NCI-H128 (cell line): ENCODE measurements around the gene CARD14.

ENCODE experiments used
- DNase-seq: peaks from one replicate; lab custom pipeline; 2025; ENCODE audit not compliant: unreplicated experiment; lab: John Stamatoyannopoulos, UW

Gene CARD14

GRCh38 chr17:80208050-80208449 is 38.2 kb downstream of the CARD14 start:
- no peak for DNase-seq

DNA sequence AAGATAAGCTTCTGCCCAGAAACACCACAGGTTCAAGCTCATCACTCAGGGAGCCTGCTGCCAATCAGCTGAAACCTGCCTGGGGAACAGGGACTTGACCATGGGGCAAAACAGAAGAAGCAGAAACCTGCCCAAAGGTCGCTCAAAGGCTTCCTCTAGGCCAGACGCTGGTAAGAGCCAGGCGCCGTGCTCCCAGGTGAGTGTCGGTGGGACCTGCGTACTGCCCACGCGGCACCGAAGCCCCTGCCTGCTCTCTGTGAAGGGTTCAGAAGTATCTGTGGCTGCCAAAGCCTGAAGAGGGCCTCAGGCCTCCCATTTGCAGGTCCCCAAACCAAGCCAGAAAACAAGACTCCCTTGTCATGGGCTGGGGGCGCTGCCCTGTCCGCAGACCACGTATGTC is 39.9 kb downstream of the CARD14 start:
- no peak for DNase-seq

DNA sequence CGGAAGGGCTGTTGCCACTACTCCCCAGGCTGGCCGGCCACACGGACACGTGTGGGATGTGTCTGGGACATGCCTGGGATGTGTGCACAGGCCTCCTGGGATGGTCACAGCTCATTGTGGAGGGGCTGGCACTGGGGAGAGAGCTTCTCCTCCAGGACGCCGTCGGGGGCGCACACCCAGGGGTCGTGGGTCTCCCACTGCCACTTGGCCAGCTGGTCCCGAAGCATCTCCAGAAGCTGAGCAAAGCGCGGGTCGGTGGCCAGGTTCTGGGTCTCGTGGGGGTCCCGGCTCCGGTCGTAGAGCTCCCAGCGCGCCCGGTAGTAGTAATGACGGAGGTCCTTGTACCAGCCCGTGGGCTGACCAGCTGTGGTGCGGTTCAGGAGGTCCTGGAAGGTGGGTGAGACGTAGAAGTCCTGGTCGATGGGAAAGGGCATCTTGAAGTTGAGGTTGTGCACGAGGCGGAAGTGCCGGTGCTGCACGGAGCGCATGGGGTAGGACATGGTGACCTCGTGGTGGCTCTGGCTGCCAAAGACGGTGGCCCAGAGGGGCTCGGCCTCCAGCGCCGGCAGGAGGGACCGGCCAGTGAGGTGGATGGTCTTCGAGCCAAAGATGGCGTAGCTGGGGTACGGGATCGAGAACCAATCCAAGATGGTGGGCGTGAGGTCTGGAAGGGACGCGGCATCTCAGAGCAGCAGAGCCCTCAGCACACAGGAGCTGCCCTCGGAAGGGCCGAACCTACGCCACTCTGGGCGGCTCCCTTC is 40.7 kb downstream of the CARD14 start:
- no peak for DNase-seq

DNA sequence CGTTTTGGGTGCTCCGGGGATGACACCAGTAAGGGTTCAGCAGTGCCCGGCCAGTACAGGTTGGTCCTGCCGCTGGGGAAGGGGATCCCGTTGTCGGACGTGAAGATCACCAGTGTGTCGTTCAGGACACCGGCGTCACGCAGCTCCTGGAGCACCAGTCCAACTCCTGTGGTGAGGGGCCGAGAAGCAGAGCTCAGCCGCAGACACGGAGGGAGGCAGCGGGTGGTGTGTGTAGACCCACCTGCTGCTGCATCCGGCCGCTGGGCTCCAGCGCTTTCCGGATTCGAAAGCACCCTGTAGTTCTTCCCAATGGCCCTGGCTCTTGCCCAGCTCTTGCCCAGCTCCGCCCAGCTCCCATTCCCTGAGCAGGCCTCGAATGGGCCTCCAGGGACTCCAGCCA is 42.3 kb downstream of the CARD14 start:
- no peak for DNase-seq

GRCh38 chr17:80212511-80212910 is 42.7 kb downstream of the CARD14 start:
- DNase-seq, result no peak

DNA sequence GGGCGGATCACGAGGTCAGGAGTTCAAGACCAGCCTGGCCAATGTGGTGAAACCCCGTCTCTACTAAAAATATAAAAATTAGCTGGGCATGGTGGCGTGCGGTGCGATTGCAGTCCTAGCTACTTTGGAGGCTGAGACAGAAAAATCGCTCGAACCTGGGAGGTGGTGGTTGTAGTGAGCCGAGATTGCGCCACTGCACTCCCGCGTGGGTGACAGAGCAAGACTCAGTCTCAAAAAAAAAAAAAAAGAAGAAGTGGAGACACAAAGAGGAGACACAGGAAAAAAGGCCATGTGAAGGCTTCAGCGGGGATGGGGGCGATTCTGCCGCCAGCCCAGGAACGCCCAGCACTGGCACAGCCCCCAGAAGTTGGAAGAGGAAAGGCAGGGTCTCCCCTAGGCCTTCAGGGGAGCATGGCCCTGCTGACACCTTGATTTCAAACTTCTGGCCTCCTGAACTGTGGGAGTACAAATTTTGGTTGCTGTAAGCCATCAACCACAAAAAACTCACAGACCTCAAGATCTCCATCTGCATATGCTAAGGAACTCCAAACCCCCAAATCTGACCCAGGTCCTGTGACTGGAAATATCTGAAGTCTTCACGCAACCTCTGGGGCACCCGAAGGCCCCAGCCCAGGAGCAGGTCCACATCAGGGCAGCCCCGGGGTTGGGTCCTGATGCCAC is 43.3 kb downstream of the CARD14 start:
- no peak for DNase-seq

DNA sequence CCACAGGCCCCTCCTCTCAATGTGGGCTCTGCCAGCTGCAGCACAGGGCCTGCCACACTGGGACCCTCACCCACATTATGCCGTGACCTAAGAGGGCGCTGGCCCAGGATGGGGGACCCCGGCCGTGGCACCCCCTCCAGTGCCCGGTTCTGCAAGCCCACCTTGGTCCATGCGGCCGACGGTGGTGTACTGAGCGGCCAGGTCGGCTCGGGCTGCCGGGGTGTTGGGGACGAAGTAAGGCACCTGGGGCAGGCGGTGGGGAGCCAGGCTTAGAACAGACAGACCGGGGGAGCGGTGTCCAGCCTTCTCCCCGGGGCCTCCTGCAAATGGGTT is 43.8 kb downstream of the CARD14 start:
- DNase-seq, result no peak

- DNase-seq, result no peak
These were observed 44.4 kb downstream of the CARD14 start for GRCh38 chr17:80214012-80214877.

- DNase-seq, result no peak
These were observed 45.0 kb downstream of the CARD14 start for GRCh38 chr17:80214878-80215210.

- DNase-seq, result no peak
These were observed 46.9 kb downstream of the CARD14 start for GRCh38 chr17:80216473-80217456.

GRCh38 chr17:80217703-80218362 is 48.0 kb downstream of the CARD14 start:
- no peak for DNase-seq

GRCh38 chr17:80218391-80218790 is 48.6 kb downstream of the CARD14 start:
- no peak for DNase-seq

DNA sequence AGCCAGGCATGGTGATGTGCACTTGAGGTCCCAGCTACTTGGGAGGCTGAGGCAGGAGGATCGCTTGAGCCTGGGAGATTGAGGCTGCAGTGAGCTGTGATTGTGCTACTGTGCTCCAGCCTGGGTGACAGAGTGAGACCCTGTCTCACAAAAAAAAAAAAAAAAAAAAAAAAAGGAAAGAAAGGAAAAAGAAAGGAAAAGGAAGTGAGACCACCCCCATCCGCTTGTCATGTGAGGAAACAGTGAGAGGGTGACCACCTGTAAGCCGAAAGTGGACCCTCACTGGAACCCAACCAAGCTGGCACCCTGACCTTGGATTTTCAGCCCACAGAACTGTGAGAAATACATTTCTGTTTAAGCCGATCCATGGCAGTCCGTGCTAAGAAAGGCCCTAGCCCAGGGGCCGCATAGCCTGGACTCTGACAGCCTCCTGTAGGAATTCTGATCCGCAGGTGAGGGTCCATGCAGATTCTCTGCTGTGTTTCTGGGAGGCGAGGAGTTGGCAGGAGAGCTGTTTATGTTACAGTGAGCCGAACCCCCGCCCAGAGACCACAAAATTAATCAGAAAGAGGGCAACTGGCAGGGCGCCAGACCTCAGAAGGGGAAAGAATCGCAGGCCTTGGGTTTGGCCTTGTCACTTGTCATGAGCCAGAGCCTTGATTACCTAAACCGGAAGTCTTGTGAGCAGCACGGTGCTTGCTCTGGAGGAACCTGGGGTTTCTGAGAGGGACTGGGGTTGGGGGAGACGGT is 49.4 kb downstream of the CARD14 start:
- DNase-seq, result peak; percentile 48

GRCh38 chr17:80219763-80220053 is 49.9 kb downstream of the CARD14 start:
- DNase-seq, result no peak

GRCh38 chr17:80220054-80220735 is 50.4 kb downstream of the CARD14 start, which contains the start of the genes SGSH and SLC26A11:
SGSH (minus strand) TSS chr17:80220333; CDS start chr17:80220313, 20 bp downstream.
SLC26A11 (plus strand) TSS chr17:80220427; CDS start chr17:80221561, 1,134 bp downstream.
- DNase-seq, result no peak

DNA sequence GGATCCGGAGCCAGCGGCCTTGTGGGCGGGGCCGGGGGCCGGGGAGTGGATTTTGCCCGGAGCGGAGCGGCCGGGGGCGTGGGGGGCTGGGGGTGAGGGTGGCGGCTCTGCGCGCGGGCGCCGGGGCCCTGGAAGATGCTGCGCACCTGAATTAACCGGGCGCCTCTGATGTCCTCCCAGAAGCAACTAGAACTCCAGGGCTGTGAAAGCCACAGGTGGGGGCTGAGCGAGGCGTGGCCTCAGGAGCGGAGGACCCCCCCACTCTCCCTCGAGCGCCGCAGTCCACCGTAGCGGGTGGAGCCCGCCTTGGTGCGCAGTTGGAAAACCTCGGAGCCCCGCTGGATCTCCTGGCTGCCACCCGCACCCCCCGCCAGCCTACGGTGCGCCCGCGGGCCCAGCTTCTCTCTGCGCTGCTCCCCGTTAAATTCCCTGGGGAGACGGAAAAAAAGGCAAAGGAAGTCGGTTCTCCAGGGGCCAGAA is 50.9 kb downstream of the CARD14 start:
- DNase-seq, result no peak

- no peak for DNase-seq
These were observed 51.7 kb downstream of the CARD14 start for GRCh38 chr17:80221351-80222105.
